Sigmoid colon (tissue), 7 donors: ENCODE data around the gene NEK4. TPM values are rescaled to one million over a fixed set of nuclear protein-coding genes. Genes with fewer than 3 reads are reported as not detected.
"Not testable (repeated sequence)": the region's sequence is repeated elsewhere in the genome, so short reads cannot be mapped to it uniquely, and the experiment has no call there.

ENCODE experiments used
- DNase-seq: peaks from one replicate; pipeline ENCODE4 v3.0.0-alpha.2; 2019
- H3K27ac ChIP-seq, 4 donors: fragments of 200-600 bp; sonication (generic); one replicate each; pipeline ENCODE4 v1.5.1; 2016 to 2019; ENCODE audit warnings: mild to moderate bottlenecking in 1 of 4
- H3K27me3 ChIP-seq, 3 donors: fragments of 200-600 bp; sonication (generic); one replicate each; pipeline ENCODE4 v1.5.1; 2019; ENCODE audit warnings: mild to moderate bottlenecking in 1 of 3
- H3K36me3 ChIP-seq, 4 donors: fragments of 200-600 bp; sonication (generic); one replicate each; pipeline ENCODE4 v1.5.1; 2016 to 2019
- H3K4me1 ChIP-seq, 4 donors: fragments of 200-600 bp; sonication (generic); one replicate each; pipeline ENCODE4 v1.5.1; 2017 to 2019
- H3K4me3 ChIP-seq, 4 donors: fragments of 200-600 bp; sonication (generic); one replicate each; pipeline ENCODE4 v1.5.1; 2017 to 2019; ENCODE audit warnings: mild to moderate bottlenecking in 2 of 4, moderate library complexity in 1 of 4
- H3K9me3 ChIP-seq, 4 donors: fragments of 200-600 bp in 3 of 4; sonication (generic) in 3 of 4; one replicate each; pipeline versions ENCODE4 v1.5.1 to v1.6.1; 2013 to 2019
- CTCF ChIP-seq, 4 experiments: fragments of 450-650 bp in 3 of 4; fragments of 200-600 bp in 1 of 4; IDR thresholded peaks; one replicate each; pipeline ENCODE4 v1.5.1; 2016 to 2019; ENCODE audit warnings: antibody characterized with exemption in 4 of 4, mild to moderate bottlenecking in 3 of 4, moderate library complexity in 2 of 4
- EP300 ChIP-seq, 4 donors: sonication (generic); formaldehyde crosslinking; IDR thresholded peaks; one replicate each; pipeline ENCODE4 v1.6.1; 2017; ENCODE audit warnings: antibody characterized with exemption in 4 of 4
- POLR2A ChIP-seq, 2 donors: fragments of 450-650 bp; IDR thresholded peaks; one replicate each; pipeline ENCODE4 v1.6.1; 2016; ENCODE audit warnings: antibody characterized with exemption in 2 of 2, mild to moderate bottlenecking in 2 of 2, moderate library complexity in 2 of 2
- POLR2AphosphoS5 ChIP-seq, 4 donors: sonication (generic); formaldehyde crosslinking; IDR thresholded peaks; one replicate each; pipeline ENCODE4 v1.6.1; 2017; ENCODE audit warnings: antibody characterized with exemption in 4 of 4
- WGBS, 2 donors: extraction: QIAGEN DNeasy Blood & Tissue Kit; methylation state at CpG; one replicate each; pipeline ENCODE4 v1.1.7; 2013; 5-methylcytosine and 5-hydroxymethylcytosine counted together
- intact Hi-C: fragments of 100-400 bp; cut with DNase I; formaldehyde crosslinking; loops from one replicate; pipeline ENCODE4 v1.15.1; 2023
- polyA plus RNA-seq, 3 donors: library from polyadenylated mRNA; stranded (reverse); fragments of 200-250 nt; gene quantifications; one replicate each; pipeline ENCODE4 v1.2.3, GENCODE V29; 2013
- total RNA-seq, 4 donors: library from RNA; depleted of rRNA; stranded (reverse); fragments of >200 nt; gene quantifications; one replicate each; pipeline ENCODE4 v1.1.0, GENCODE V29; 2016
- donor health status: healthy with polysubstance abuse.
- donor health status: Bipolar disorder and iron deficiency.
- donor health status: healthy.

The NEK4 gene
- total and polyA plus RNA-seq, 7 donors: 7.4 to 19.4 (median 17.1) TPM

DNA sequence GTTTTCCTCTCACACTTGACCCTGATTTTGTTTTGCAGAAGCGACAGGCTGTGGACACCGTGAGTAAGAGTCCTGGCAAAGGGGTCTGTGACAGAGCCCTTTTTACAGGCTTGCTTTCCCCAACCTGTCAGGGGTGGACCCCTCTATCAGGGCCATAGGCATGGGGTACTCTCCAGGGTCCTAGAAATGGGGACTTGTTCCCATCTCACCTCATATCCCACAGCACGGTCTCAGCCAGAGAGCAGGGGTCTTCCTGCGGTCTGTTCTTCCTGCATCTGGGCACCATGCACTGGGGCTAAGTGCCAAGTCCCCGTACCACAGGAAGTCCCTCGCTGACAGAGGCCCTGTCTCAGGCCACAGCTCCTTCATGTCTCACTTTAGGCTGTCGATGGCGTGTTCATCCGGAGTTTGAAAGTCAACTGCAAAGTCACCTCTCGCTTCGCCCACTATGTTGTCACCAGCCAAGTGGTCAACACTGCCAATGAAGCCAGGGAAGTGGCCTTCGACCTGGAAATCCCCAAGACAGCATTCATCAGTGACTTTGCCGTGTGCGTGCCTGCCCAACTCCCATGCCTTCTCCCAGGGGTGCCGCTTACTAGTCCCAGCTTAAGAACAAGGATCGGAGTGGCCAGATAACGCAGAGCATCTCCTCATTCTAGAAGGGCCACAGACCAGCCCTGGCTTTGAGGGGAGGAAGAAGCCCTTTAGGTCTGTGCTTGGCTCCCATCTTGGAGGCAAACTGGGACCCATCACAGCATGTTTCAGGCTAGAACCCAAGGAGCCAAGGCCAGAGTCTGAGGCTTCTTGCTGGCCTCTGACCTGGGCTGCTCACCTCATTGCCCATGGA lies 7.4 kb upstream of the NEK4 start:
- Histone ChIP-seq H3K9me3 (no peaks in the 10 kb centered on the region), H3K4me1 (no peaks in the 10 kb centered on the region), H3K36me3 (no peaks in the 10 kb centered on the region), H3K27me3 (no peaks in the 10 kb centered on the region), H3K4me3 (no peak overlapping the region), H3K27ac (no peak overlapping the region)
- intact Hi-C loops: loop anchor here (10.0 kb wide), 1 partner anchor 157 kb away; no protein-coding TSS in a partner anchor
- DNase-seq: peak; percentile 41
- TF ChIP-seq CTCF (IDR thresholded peaks at IDR 0.05) (no peak), EP300 (IDR thresholded peaks at IDR 0.05) (no peak), POLR2AphosphoS5 (IDR thresholded peaks at IDR 0.05) (no peak), POLR2A (IDR thresholded peaks at IDR 0.05) (no peak)
- 75 to 87% methylated on average over 17 of the region's 17 CpGs for WGBS, 2 donors

- peak; percentile 58 for DNase-seq
- no peak within 1 kb of the TSS for H3K4me3 ChIP-seq
Measured at GRCh38 chr3:52777127-52777958, 6.6 kb upstream of the NEK4 start, which contains the start of gene ITIH1. Gene ITIH1, plus strand, starts transcription at chr3:52777599. Its CDS starts 17 bp downstream, at chr3:52777616.

DNA sequence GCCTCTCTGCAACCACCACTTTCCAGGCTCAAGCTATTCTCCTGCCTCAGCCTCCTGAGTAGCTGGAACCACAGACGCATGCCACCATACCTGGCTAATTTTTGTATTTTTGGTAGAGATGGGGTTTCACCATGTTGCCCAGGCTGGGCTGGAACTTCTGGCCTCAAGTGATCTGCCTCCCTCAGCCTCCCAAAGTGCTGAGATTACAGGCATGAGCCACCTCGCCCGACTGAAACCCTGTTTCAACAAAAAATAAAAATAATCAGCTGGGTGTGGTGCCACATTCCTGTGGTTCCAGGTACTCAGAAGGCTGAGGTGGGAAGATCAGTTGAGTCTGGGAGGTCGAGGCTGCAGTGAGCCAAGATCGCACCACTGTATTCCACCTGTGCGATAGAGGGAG lies 5.7 kb upstream of the NEK4 start:
- DNase-seq: not testable (repeated sequence)

More at GRCh38 chr3:52777127-52777958, 6.6 kb upstream of the NEK4 start, which contains the start of gene ITIH1:
- intact Hi-C loops: loop anchor here (10.0 kb wide), 1 partner anchor 157 kb away; no protein-coding TSS in a partner anchor
- Histone ChIP-seq H3K36me3 (no peaks in the 10 kb centered on the region), H3K4me1 (no peaks in the 10 kb centered on the region), H3K27me3 (no peaks in the 10 kb centered on the region), H3K27ac (no peak within 1 kb of the TSS), H3K9me3 (no peaks in the 10 kb centered on the region)
- WGBS, 2 donors: 89 to 91% methylated on average over 12 of the region's 12 CpGs
- no peak for TF ChIP-seq EP300 (IDR thresholded peaks at IDR 0.05)
- TF ChIP-seq POLR2A (IDR thresholded peaks at IDR 0.05): no peak
- TF ChIP-seq POLR2AphosphoS5 (IDR thresholded peaks at IDR 0.05): no peak
- no peak for TF ChIP-seq CTCF (IDR thresholded peaks at IDR 0.05)

GRCh38 chr3:52775877-52776276 lies 5.1 kb upstream of the NEK4 start:
- no peaks in the 10 kb centered on the region for H3K9me3 ChIP-seq
- H3K27me3 ChIP-seq: no peaks in the 10 kb centered on the region
- no peaks in the 10 kb centered on the region for H3K36me3 ChIP-seq
- WGBS, 2 donors: 73 to 76% methylated on average over 8 of the region's 8 CpGs
- intact Hi-C loops: loop anchor here (10.0 kb wide), 1 partner anchor 159 kb away; no protein-coding TSS in a partner anchor
- no peak for TF ChIP-seq POLR2AphosphoS5 (IDR thresholded peaks at IDR 0.05)
- DNase-seq: no peak
- peaks cover 0 to 7% (median 3%) of the 10 kb centered on the region in 4 donors for H3K4me1 ChIP-seq
- no peak overlapping the region for H3K27ac ChIP-seq
- H3K4me3 ChIP-seq: no peak overlapping the region

More for the DNA sequence above, 5.7 kb upstream of the NEK4 start:
- not testable (repeated sequence) for H3K9me3 ChIP-seq, H3K4me1 ChIP-seq, H3K27ac ChIP-seq, H3K27me3 ChIP-seq, H3K36me3 ChIP-seq, H3K4me3 ChIP-seq
- intact Hi-C loops: loop anchor here (10.0 kb wide), 1 partner anchor 158 kb away; no protein-coding TSS in a partner anchor
- 57 to 85% methylated on average over 6 of the region's 6 CpGs for WGBS, 2 donors

DNA sequence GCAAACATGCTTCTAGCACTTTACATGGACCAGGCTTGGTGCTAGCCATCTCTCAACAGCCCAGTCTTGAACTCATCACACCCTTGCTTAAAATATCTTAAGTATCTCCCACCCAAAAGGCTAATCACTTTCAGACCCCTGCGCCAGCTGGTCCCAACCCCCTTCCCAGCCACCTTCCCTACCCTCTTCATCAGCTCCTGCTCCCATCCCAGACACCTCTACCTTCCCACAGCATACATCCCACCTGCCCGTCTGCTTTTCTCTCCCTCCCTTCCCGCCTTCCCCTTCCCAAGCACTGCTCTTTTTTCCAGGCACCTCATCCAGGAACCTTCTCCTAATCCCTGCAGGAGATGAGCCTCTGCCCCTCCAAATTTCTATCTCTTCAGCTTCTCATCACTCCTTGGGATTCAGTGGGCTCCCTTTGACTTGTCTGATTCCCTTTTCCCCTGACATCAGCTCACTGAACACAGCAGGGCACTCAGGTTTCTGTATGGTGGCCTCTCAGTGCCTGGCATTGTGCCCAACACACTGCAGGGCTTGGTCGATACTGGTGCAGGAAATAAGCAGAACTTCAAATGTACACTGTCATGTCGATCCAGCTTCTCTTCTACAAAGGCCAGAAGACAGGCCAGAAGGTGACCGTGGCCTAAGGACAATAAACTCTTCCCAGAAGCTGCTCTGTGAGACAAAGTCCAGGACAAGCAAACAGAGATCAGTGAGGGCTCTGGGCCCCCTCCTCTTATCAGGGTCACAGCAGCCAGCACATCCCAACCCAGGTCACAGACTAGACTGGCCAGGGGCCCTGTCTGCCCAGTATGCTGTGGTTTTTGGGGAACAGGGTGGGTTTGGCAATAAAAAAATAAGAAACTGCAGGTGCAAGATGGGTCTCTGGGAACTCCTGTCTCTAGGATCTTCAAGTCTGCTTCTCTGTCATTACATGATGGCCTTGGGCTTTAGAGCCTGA lies 4.4 kb upstream of the NEK4 start:
- peak; percentile 41 for DNase-seq
- no peak for TF ChIP-seq POLR2A (IDR thresholded peaks at IDR 0.05)
- WGBS, 2 donors: 31 to 55% methylated on average over 6 of the region's 6 CpGs

More for the DNA sequence above, 4.4 kb upstream of the NEK4 start:
- intact Hi-C loops: loop anchor here (5.0 to 10.0 kb wide), 2 partner anchors 72 to 160 kb away; no protein-coding TSS in a partner anchor
- Histone ChIP-seq H3K4me1 (peaks cover 0 to 8% (median 3%) of the 10 kb centered on the region in 4 donors), H3K27me3 (no peaks in the 10 kb centered on the region), H3K27ac (no peak overlapping the region), H3K36me3 (no peaks in the 10 kb centered on the region), H3K4me3 (no peak overlapping the region), H3K9me3 (no peaks in the 10 kb centered on the region)
